IPS-NIHi7 (cell line): ENCODE measurements around the gene RITA1.
A peak's percentile ranks its signal among the peaks of the same experiment; 100 is the strongest.

Source experiments
- DNase-seq: peaks from one replicate; pipeline ENCODE4 v3.0.0; 2012; ENCODE audit warnings: mixed read lengths; ENCODE audit errors: extremely low spot score

RITA1 gene

DNA sequence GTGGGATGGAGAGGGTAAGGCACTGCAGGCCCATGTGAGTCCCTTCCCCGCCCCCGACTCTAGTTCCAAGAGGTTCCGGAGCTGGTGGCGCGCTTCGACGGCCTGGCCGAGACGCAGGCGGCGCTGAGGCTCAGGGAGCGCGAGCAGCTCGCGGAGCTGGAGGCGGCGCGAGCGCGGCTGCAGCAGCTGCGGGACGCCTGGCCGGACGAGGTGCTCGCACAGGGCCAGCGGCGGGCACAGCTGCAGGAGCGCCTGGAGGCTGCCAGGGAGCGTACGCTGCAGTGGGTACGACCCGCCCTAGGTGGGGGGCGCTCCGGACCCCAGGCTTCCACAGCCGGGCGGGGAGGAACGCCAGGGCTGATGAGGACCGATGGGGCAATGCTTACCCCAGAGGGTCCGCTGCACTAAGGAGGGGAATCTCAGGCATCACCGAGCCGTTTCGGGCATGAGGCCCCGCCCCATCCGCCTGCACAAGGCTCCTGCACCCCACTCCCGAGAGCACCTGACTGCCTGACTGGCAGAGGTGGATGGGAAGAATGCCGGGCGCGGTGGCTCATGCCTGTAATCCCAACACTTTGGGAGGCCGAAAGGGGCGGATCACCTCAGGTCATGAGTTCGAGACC, 31.1 kb upstream of the RITA1 start:
- peak; percentile 67 for DNase-seq

- DNase-seq, result no peak
Measured at GRCh38 chr12:113155060-113155459, 30.5 kb upstream of the RITA1 start.

GRCh38 chr12:113155646-113156045, 29.9 kb upstream of the RITA1 start:
- DNase-seq, result no peak

DNA sequence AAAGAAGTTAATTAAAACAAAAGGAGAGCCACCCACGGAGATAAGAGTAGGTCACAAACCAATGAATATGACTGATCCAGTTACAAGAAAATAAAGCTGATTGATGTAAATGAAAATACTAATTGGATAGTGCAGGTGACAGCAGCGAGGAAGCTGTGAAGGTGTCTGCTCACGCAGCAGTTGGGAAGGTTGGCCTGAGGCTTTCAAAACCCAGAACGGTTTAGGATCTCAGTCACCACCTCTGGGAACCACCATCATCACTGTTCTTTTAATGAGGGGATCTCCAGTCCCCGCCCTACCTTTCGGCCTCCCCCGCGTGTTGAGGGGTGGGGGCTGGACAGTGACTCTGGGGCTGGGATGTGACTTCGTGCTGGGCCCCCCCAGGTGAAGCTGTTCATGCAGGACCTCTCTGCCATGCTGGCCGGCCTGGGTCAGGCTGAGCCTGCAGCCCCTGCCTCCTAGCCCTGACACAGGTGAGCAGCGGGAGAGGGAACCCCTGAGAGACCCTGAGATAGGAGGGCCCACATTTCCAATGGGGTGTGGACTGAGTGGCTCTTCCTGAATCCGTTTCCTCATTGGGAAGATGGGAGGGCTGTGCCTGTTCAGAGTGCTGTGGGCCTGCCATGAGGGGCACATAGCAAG, 28.2 kb upstream of the RITA1 start:
- no peak for DNase-seq

DNA sequence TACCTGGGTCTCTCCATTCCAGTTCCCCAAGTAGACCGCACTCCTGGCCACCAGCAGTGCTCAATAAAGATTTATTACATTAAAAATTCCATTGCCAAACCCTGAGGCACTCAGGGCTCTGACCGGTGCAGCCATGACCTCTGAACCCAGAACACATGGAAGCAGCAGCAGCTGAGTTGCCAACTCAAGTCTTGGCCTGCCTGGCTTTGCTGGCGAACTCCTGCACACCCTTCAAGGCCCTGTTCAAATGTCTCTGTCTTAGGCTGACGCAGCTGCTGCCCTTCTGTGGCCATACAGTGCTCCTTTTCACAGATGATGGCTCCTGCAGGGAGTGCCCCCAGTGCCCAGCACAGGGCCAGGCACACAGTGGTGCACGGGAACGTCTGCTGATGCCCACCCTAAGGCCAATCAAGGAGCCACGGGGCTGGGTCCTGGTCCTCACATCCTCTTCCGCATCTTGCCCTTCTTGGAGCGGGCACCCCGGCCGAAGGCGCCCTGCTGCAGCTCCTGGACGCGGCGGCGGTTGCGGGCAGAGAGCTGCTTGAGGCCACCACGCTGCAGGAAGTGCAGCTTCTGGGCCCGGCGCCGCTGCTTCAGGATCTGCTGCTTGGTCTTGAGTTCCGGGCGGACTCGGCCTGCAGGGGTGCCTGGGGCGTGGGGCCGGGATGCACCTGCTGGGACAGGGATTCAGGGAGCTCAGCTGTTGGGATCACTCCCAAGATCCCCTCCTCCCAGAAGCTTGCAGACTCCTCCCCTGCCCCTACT, 26.9 kb upstream of the RITA1 start:
- no peak for DNase-seq

GRCh38 chr12:113159937-113160336, 25.6 kb upstream of the RITA1 start:
- DNase-seq, result no peak

GRCh38 chr12:113161415-113162016, 24.0 kb upstream of the RITA1 start:
- peak; percentile 94 for DNase-seq

GRCh38 chr12:113162102-113163029, 23.2 kb upstream of the RITA1 start:
- peak; percentile 65 for DNase-seq

DNA sequence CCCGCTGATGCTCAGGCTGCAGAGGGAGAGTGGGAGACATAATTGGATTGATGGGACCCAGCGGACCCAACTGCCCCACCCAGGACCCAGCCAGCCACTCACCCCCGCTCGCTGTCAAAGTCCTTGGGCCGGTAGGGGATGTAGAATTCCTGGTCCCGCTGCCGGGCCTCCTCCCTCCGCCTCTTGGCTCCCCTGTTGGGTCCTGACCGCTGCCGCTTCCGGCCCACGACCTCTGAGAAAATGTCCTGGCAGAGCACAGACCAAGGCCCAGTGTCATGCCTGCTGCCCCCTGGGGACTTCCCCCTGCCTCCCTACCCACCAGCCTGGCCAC, 22.5 kb upstream of the RITA1 start:
- no peak for DNase-seq

- no peak for DNase-seq
Measured at GRCh38 chr12:113164014-113164413, 21.5 kb upstream of the RITA1 start.

GRCh38 chr12:113165521-113166450, 19.7 kb upstream of the RITA1 start:
- no peak for DNase-seq

- DNase-seq, result no peak
Measured at GRCh38 chr12:113167868-113168267, 17.7 kb upstream of the RITA1 start.

- no peak for DNase-seq
Measured at GRCh38 chr12:113169697-113170096, 15.8 kb upstream of the RITA1 start.

DNA sequence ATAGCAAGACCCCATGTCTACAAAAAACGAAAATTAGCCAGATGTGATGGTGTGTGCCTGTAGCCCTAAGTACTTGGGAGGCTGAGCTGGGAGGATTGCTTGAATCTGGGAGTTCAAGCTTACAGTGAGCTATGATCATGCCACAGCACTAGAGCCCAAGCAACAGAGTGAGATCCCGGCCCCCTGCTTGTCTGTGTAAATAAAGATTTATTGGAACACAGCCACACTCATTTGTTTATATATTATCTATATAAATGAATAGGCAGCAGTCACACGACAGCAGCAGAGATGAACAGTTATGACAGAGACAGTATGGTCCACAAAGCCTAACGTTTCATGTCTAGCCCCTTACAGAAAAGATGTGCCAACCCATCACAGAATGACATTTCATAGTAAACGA, 15.1 kb upstream of the RITA1 start:
- DNase-seq, result no peak

- DNase-seq, result no peak
Measured at GRCh38 chr12:113170926-113171325, 14.6 kb upstream of the RITA1 start.

DNA sequence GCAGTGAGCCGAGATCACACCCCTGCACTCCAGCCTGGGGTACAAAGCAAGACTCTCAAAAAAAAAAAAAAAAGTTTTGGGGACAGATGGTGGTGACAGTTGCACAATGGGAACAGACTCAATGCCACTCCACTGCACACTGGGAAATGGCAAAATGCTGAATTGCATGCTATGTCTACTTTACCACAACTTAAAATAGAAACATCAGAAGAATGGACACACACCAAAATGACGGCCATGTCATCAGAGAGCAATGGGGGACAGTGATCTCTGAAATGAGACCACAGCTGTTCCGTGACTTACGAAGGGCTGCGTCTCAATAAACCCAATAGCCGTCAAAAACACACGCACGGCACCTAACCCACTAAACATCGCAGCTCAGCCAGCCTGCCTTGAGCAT, 14.0 kb upstream of the RITA1 start:
- DNase-seq, result no peak

DNA sequence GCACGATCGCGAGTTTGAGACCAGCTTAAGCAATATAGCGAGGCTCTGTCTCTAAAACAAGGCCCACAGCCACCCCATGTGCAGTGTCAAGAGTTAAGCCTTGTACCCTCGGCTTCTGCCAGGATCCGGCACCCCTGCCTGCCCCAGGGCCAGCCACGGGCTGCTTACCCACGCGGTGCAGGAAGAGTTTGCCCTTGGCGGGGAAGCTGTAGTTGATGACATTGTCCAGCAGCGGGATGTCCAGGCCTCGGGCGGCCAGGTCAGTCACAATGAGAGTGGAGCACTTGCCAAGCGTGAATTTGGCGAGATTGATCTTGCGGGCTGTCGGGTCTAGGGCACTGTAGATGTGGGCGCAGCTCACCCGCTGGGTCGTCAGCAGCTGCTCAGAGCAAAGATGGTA, 13.3 kb upstream of the RITA1 start:
- no peak for DNase-seq

DNA sequence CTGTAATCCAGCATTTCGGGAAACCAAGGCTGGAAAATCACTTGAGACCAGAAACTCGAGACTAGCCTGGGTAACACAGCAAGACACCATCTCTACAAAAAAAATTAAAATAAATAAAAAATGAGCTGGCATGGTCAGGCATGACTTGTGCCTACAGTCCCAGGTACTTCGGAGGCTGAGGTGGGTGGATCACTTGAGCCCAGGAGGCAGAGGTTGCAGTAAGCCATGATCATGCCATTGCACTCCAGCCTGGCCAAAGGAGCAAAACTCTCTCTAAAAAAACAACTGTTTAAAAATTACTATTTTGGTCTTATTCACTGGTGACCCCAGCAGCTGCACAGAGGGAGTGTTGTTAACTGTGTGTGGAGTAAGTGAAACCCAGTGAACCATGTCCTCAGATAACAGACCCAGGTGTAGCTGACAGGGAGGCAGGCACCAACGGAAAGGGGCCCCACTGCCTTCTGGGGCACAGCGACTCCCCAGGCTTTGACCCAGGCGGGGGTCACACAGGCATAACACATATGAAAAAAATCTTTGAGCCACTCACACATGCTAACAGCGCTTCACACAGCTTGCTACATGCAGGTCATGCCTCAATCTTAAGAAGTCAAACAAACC, 12.3 kb upstream of the RITA1 start:
- no peak for DNase-seq

- DNase-seq, result peak; percentile 88
Measured at GRCh38 chr12:113174461-113175384, 10.8 kb upstream of the RITA1 start.
